ENCODE data around the gene TAOK2.

DNA sequence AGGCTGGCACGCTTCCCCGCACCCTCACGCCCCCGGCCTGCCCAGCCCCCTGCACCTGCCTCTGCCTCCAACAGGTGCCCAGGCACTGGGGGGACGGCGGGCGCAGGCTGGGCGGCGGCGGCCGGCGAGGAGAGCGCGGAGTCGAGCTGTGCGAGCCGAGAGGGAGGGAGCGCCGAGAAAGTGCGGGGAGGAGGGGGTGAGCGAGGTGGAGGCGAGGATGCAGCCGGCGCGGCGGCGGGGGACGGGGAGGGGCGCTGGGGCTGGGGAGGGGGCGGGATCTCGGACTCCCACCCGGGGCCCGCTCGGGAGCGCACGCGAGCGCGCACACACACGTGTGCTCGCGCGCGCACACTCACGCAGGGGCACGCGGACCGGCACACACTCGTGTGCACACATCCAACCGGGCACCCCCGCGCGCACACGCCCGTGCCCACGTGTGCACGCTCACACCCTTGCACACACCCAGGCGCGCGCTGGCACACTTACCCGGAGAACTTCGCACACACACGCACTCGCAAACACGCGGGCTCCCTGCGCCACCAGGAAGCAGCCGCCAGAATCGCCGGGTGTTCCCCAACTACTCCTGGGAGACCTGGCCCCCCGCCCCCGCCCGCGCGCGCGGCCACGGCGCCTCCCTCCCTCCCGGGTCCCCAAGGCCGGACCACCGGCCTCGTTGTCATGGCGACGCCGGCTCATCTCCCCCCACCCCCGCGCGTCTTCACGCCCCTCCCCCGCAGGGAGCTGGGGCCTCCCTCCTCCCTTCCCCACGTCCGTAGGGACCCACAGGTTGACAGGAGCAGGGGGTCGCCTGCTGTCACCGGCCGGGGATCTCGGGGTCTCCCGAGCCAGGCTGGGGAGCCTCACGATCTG lies 37.4 kb downstream of the TAOK2 start, which contains the start of gene DOC2A:
- TF ChIP-seq POLR2AphosphoS5 (IDR thresholded peaks at IDR 0.05; ENCODE audit: low read depth, low read length) (no peak), SMC3 (IDR thresholded peaks at IDR 0.05; ENCODE audit: low read length) (no peak), CTCF (CRISPR knock-in tag; IDR thresholded peaks at IDR 0.05) (no peak), PATZ1 (CRISPR knock-in tag; IDR thresholded peaks at IDR 0.05) (no peak), JARID2 (CRISPR knock-in tag; IDR thresholded peaks at IDR 0.05; ENCODE audit: insufficient replicate concordance) (no peak), ZNF18 (CRISPR knock-in tag; IDR thresholded peaks at IDR 0.05; ENCODE audit: insufficient replicate concordance) (no peak), ATF6 (CRISPR knock-in tag; conservative IDR thresholded peaks at IDR 0.05) (no peak)

Measured in HepG2 (cell line).